Naive thymus-derived CD4-positive, alpha-beta T cell (primary cell): ENCODE results near the gene SIK2. TPM values are rescaled to one million over a fixed set of nuclear protein-coding genes. Genes with fewer than 3 reads are reported as not detected.

ENCODE experiments used
- ATAC-seq: fragments of 150-1000 bp; cut with Tn5 transposase; 2 replicates; pipeline ENCODE4 v1.10.0; 2021; ENCODE audit warnings: mild to moderate bottlenecking, moderate library complexity
- CTCF ChIA-PET: fragments of 350-600 bp; sonication (Branson Sonifier 250); formaldehyde crosslinking; loops from one replicate; lab custom pipeline; 2021; ENCODE audit warnings: antibody characterized with exemption; lab: Charles Lee
- POLR2A ChIA-PET: fragments of 350-600 bp; sonication (Branson Sonifier 250); formaldehyde crosslinking; loops from one replicate; lab custom pipeline; 2021; ENCODE audit warnings: antibody characterized with exemption, inconsistent platforms; lab: Charles Lee
- DNase-seq, 9 donors: peaks; one replicate each; pipeline versions ENCODE4 v3.0.0 to v3.0.0-alpha.2; 2020 to 2022; ENCODE audit warnings: mixed read lengths in 1 of 9
- H3K27ac ChIP-seq: one replicate; pipeline ENCODE4 v1.7.0; 2013; ENCODE audit warnings: mild to moderate bottlenecking, low read depth, low read length, moderate library complexity
- H3K27me3 ChIP-seq, 2 donors: one replicate each; pipeline ENCODE4 v1.7.0; 2013; ENCODE audit warnings: low read length in 2 of 2, mild to moderate bottlenecking in 2 of 2, moderate library complexity in 2 of 2; ENCODE audit not compliant: control insufficient read depth in 2 of 2, insufficient read depth in 2 of 2
- H3K36me3 ChIP-seq, 3 experiments: 1 replicate in 2 of 3; 2 replicates in 1 of 3; pipeline ENCODE4 v1.7.0; 2013; ENCODE audit warnings: low read length in 3 of 3, mild to moderate bottlenecking in 3 of 3, moderate library complexity in 1 of 3; ENCODE audit not compliant: insufficient read depth in 3 of 3, control insufficient read depth in 2 of 3
- H3K4me1 ChIP-seq, 2 donors: one replicate each; pipeline ENCODE4 v1.7.0; 2013; ENCODE audit warnings: low read length in 2 of 2, mild to moderate bottlenecking in 2 of 2, moderate library complexity in 1 of 2; ENCODE audit not compliant: control insufficient read depth in 2 of 2, insufficient read depth in 2 of 2
- H3K4me3 ChIP-seq: 2 replicates; pipeline ENCODE4 v1.7.0; 2013; ENCODE audit warnings: mild to moderate bottlenecking, low read length
- H3K9me3 ChIP-seq, 3 experiments: 1 replicate in 2 of 3; 2 replicates in 1 of 3; pipeline ENCODE4 v1.7.0; 2013; ENCODE audit warnings: low read length in 3 of 3; ENCODE audit not compliant: control insufficient read depth in 2 of 3
- H3K27ac Mint-ChIP-seq, 9 donors: one replicate each; pipeline ENCODE4 v1.8.0; 2020 to 2022; ENCODE audit warnings: mixed read lengths in 9 of 9, mild to moderate bottlenecking in 8 of 9, moderate library complexity in 5 of 9, inconsistent platforms in 2 of 9
- H3K27me3 Mint-ChIP-seq, 5 donors: one replicate each; pipeline ENCODE4 v1.8.0; 2021 to 2022; ENCODE audit warnings: mixed read lengths in 5 of 5, mild to moderate bottlenecking in 1 of 5
- H3K36me3 Mint-ChIP-seq, 5 donors: one replicate each; pipeline ENCODE4 v1.8.0; 2020 to 2022; ENCODE audit warnings: mixed read lengths in 5 of 5, mild to moderate bottlenecking in 3 of 5, inconsistent platforms in 1 of 5
- H3K4me1 Mint-ChIP-seq, 7 donors: one replicate each; pipeline ENCODE4 v1.8.0; 2020 to 2022; ENCODE audit warnings: mixed read lengths in 7 of 7, mild to moderate bottlenecking in 3 of 7, inconsistent platforms in 1 of 7
- H3K4me3 Mint-ChIP-seq, 10 donors: one replicate each; pipeline ENCODE4 v1.8.0; 2020 to 2022; ENCODE audit warnings: mild to moderate bottlenecking in 10 of 10, mixed read lengths in 10 of 10, moderate library complexity in 6 of 10, inconsistent platforms in 2 of 10
- H3K9me3 Mint-ChIP-seq, 11 donors: one replicate each; pipeline ENCODE4 v1.8.0; 2020 to 2022; ENCODE audit warnings: mixed read lengths in 11 of 11, mild to moderate bottlenecking in 4 of 11, inconsistent platforms in 1 of 11, moderate library complexity in 1 of 11
- intact Hi-C, 2 donors: fragments of 100-400 bp; cut with micrococcal nuclease; formaldehyde crosslinking; loops; one replicate each; pipeline ENCODE4 v1.15.1; 2023
- polyA plus RNA-seq, 2 donors: library from polyadenylated mRNA; unstranded; fragments of 300-500 nt; fragmentation: Illumina TruSeq; gene quantifications; one replicate each; pipeline ENCODE4 v1.2.3, GENCODE V29; 2021
- total RNA-seq, 6 experiments: library from RNA in 5 of 6; stranded (reverse) in 5 of 6; gene quantifications; 1 replicate in 5 of 6; 2 replicates in 1 of 6; pipeline ENCODE4 v1.2.3 and lab custom pipeline; 2021 to 2026

SIK2 gene
- total and polyA plus RNA-seq, 7 experiments from 2014 or later: 0.19 to 12.9 (median 9.4) TPM

GRCh38 chr11:111604392-111605009, 2.3 kb downstream of the SIK2 start:
- Mint-ChIP-seq H3K4me1 (peaks cover 16 to 33% (median 25%) of the 10 kb centered on the region in 7 donors), H3K36me3 (peaks cover 0 to 4% (median 0%) of the 10 kb centered on the region in 5 donors), H3K9me3 (peaks cover 0 to 3% (median 0%) of the 10 kb centered on the region in 11 donors), H3K27ac (peak overlapping the region in 5 of 9 donors; percentile 4 to 95 (median 84)), H3K27me3 (no peaks in the 10 kb centered on the region), H3K4me3 (peak overlapping the region in 8 of 10 donors; percentile 10 to 99 (median 92))
- H3K4me3 ChIP-seq: no peak overlapping the region
- ChIA-PET CTCF (interaction anchor here (0.6 to 1.0 kb wide), 6 partner anchors 9 to 627 kb away, joined by 3 to 6 read pairs (median 4); no protein-coding TSS in a partner anchor), POLR2A (interaction anchor here (0.5 kb wide), 2 partner anchors 9 to 321 kb away, joined by 3 to 4 read pairs; no protein-coding TSS in a partner anchor)
- ATAC-seq (no peak), DNase-seq (peak in 5 of 9 donors; percentile 24 to 40 (median 26))
- no peaks in the 10 kb centered on the region for H3K27me3 ChIP-seq
- intact Hi-C loops: loop anchor here (5.0 kb wide), 2 partner anchors 483 to 623 kb away; partner anchors contain the start of genes PTS (in 2 of the 2), SDHD (in 2 of the 2) and TIMM8B (in 2 of the 2)
- H3K27ac ChIP-seq: no peak overlapping the region
- peaks cover 0 to 4% (median 0%) of the 10 kb centered on the region in 3 experiments for H3K36me3 ChIP-seq
- peaks cover 8 to 11% of the 10 kb centered on the region in 2 donors for H3K4me1 ChIP-seq
- no peaks in the 10 kb centered on the region for H3K9me3 ChIP-seq

- ATAC-seq (no peak), DNase-seq (no peak)
- H3K27me3 ChIP-seq: no peaks in the 10 kb centered on the region
- ChIA-PET CTCF (interaction anchor here (0.6 kb wide), 1 partner anchor 508 kb away, joined by 6 read pairs; no protein-coding TSS in a partner anchor), POLR2A (interaction anchor here (0.8 to 1.1 kb wide), 2 partner anchors 161 to 468 kb away, joined by 3 to 6 read pairs; partner anchors contain the start of gene PPP2R1B)
- Mint-ChIP-seq H3K4me3 (no peak overlapping the region), H3K36me3 (peaks cover 0 to 4% (median 0%) of the 10 kb centered on the region in 5 donors), H3K9me3 (peaks cover 0 to 3% (median 0%) of the 10 kb centered on the region in 11 donors), H3K4me1 (peaks cover 16 to 33% (median 25%) of the 10 kb centered on the region in 7 donors), H3K27me3 (no peaks in the 10 kb centered on the region), H3K27ac (no peak overlapping the region)
- peaks cover 8 to 11% of the 10 kb centered on the region in 2 donors for H3K4me1 ChIP-seq
- H3K27ac ChIP-seq: no peak overlapping the region
- peaks cover 0 to 4% (median 0%) of the 10 kb centered on the region in 3 experiments for H3K36me3 ChIP-seq
- no peaks in the 10 kb centered on the region for H3K9me3 ChIP-seq
- no peak overlapping the region for H3K4me3 ChIP-seq
- intact Hi-C loops: no loop called here
Measured at GRCh38 chr11:111605681-111606080, 3.4 kb downstream of the SIK2 start.

GRCh38 chr11:111606986-111607385, 4.7 kb downstream of the SIK2 start:
- no peak for ATAC-seq
- peaks cover 8 to 11% of the 10 kb centered on the region in 2 donors for H3K4me1 ChIP-seq
- no peak overlapping the region for H3K4me3 Mint-ChIP-seq
- peaks cover 0 to 3% (median 0%) of the 10 kb centered on the region in 11 donors for H3K9me3 Mint-ChIP-seq
- peaks cover 0 to 4% (median 0%) of the 10 kb centered on the region in 3 experiments for H3K36me3 ChIP-seq
- H3K9me3 ChIP-seq: no peaks in the 10 kb centered on the region
- H3K27ac Mint-ChIP-seq: no peak overlapping the region
- CTCF ChIA-PET: no interaction called here
- peaks cover 17 to 27% (median 25%) of the 10 kb centered on the region in 7 donors for H3K4me1 Mint-ChIP-seq
- intact Hi-C loops: no loop called here
- peaks cover 0 to 4% (median 0%) of the 10 kb centered on the region in 5 donors for H3K36me3 Mint-ChIP-seq
- no peaks in the 10 kb centered on the region for H3K27me3 Mint-ChIP-seq
- POLR2A ChIA-PET: no interaction called here
- no peak overlapping the region for H3K4me3 ChIP-seq
- H3K27me3 ChIP-seq: no peaks in the 10 kb centered on the region
- no peak overlapping the region for H3K27ac ChIP-seq
- no peak for DNase-seq

- ChIA-PET CTCF (no interaction called here), POLR2A (no interaction called here)
- intact Hi-C loops: no loop called here
- H3K4me1 ChIP-seq: peaks cover 8 to 11% of the 10 kb centered on the region in 2 donors
- H3K27ac ChIP-seq: no peak overlapping the region
- Mint-ChIP-seq H3K36me3 (peaks cover 0 to 4% (median 0%) of the 10 kb centered on the region in 5 donors), H3K9me3 (peaks cover 0 to 3% (median 0%) of the 10 kb centered on the region in 11 donors), H3K4me1 (peaks cover 17 to 27% (median 25%) of the 10 kb centered on the region in 7 donors), H3K4me3 (no peak overlapping the region), H3K27me3 (no peaks in the 10 kb centered on the region), H3K27ac (no peak overlapping the region)
- H3K4me3 ChIP-seq: no peak overlapping the region
- H3K9me3 ChIP-seq: no peaks in the 10 kb centered on the region
- peaks cover 0 to under 1% (median 0%) of the 10 kb centered on the region in 3 experiments for H3K36me3 ChIP-seq
- H3K27me3 ChIP-seq: no peaks in the 10 kb centered on the region
- ATAC-seq (no peak), DNase-seq (no peak)
Measured at GRCh38 chr11:111607751-111608150, 5.5 kb downstream of the SIK2 start.

- Mint-ChIP-seq H3K27ac (no peak overlapping the region), H3K27me3 (no peaks in the 10 kb centered on the region), H3K4me3 (no peak overlapping the region), H3K4me1 (peaks cover 0 to 1% (median 0%) of the 10 kb centered on the region in 7 donors), H3K9me3 (no peaks in the 10 kb centered on the region), H3K36me3 (peaks cover 0 to 3% (median under 1%) of the 10 kb centered on the region in 5 donors)
- no peak overlapping the region for H3K4me3 ChIP-seq
- H3K9me3 ChIP-seq: no peaks in the 10 kb centered on the region
- no peaks in the 10 kb centered on the region for H3K4me1 ChIP-seq
- H3K27ac ChIP-seq: no peak overlapping the region
- H3K27me3 ChIP-seq: no peaks in the 10 kb centered on the region
- CTCF ChIA-PET: no interaction called here
- H3K36me3 ChIP-seq: no peaks in the 10 kb centered on the region
- no peak for DNase-seq
- no peak for ATAC-seq
- POLR2A ChIA-PET: no interaction called here
- intact Hi-C loops: no loop called here
Measured at GRCh38 chr11:111612224-111612623, 10.0 kb downstream of the SIK2 start.

GRCh38 chr11:111617286-111617685, 15.0 kb downstream of the SIK2 start:
- no peak for ATAC-seq
- Mint-ChIP-seq H3K9me3 (no peaks in the 10 kb centered on the region), H3K4me3 (no peak overlapping the region), H3K4me1 (no peaks in the 10 kb centered on the region), H3K36me3 (peaks cover 0 to 26% (median 11%) of the 10 kb centered on the region in 5 donors), H3K27ac (no peak overlapping the region), H3K27me3 (no peaks in the 10 kb centered on the region)
- POLR2A ChIA-PET: no interaction called here
- intact Hi-C loops: no loop called here
- CTCF ChIA-PET: no interaction called here
- Histone ChIP-seq H3K4me3 (no peak overlapping the region), H3K27ac (no peak overlapping the region), H3K9me3 (no peaks in the 10 kb centered on the region), H3K4me1 (no peaks in the 10 kb centered on the region), H3K36me3 (peaks cover 0 to 8% (median 0%) of the 10 kb centered on the region in 3 experiments), H3K27me3 (no peaks in the 10 kb centered on the region)
- DNase-seq: no peak
